A673 (cell line): ENCODE measurements around the gene ANO3. TPM values are rescaled to one million over a fixed set of nuclear protein-coding genes. Genes with fewer than 3 reads are reported as not detected.

Experiments
- BruUV-seq: library from RNA; stranded (reverse); fragments of 400-500 nt; replicated peaks from 2 replicates; lab custom pipeline; 2021; lab: Mats Ljungman, UMichigan
- CTCF ChIA-PET: fragments of 300-600 bp; sonication (Branson Sonifier 250); formaldehyde crosslinking; loops from one replicate; lab custom pipeline; 2022; ENCODE audit warnings: antibody characterized with exemption; lab: Charles Lee
- POLR2A ChIA-PET: fragments of 300-600 bp; sonication (Branson Sonifier 250); formaldehyde crosslinking; loops from one replicate; lab custom pipeline; 2022; ENCODE audit warnings: antibody characterized with exemption; ENCODE audit not compliant: low non-redundant PET; lab: Charles Lee
- DNase-seq: peaks from one replicate; pipeline ENCODE4 v3.0.0-alpha.2; 2015; ENCODE audit warnings: low spot score
- H3K27ac ChIP-seq: fragments of 200-600 bp; sonication (generic); 2 replicates; pipeline ENCODE4 v1.5.1; 2016; ENCODE audit warnings: mixed run types, low read depth, mild to moderate bottlenecking, mixed read lengths, antibody characterized with exemption, low read length; ENCODE audit not compliant: poor library complexity, severe bottlenecking
- H3K27me3 ChIP-seq: fragments of 200-600 bp; sonication (generic); replicated peaks from 2 replicates; pipeline ENCODE4 v1.6.1; 2017; ENCODE audit warnings: mixed run types, low read depth, mild to moderate bottlenecking, mixed read lengths, antibody characterized with exemption, low read length; ENCODE audit not compliant: insufficient read depth, poor library complexity
- H3K36me3 ChIP-seq: fragments of 200-600 bp; sonication (generic); 2 replicates; pipeline ENCODE4 v1.6.1; 2016; ENCODE audit warnings: mixed run types, mild to moderate bottlenecking, mixed read lengths, antibody characterized with exemption, low read length; ENCODE audit not compliant: insufficient read depth, poor library complexity, severe bottlenecking
- H3K4me1 ChIP-seq: fragments of 200-600 bp; sonication (generic); 2 replicates; pipeline ENCODE4 v1.6.1; 2017; ENCODE audit warnings: mixed run types, mild to moderate bottlenecking, mixed read lengths, antibody characterized with exemption, low read length; ENCODE audit not compliant: insufficient read depth, poor library complexity, severe bottlenecking
- H3K4me3 ChIP-seq: fragments of 200-600 bp; sonication (generic); 2 replicates; pipeline ENCODE4 v1.5.1; 2016; ENCODE audit warnings: low read depth, mixed run types, mild to moderate bottlenecking, mixed read lengths, low read length; ENCODE audit not compliant: poor library complexity, severe bottlenecking
- H3K9me3 ChIP-seq: fragments of 200-600 bp; sonication (generic); 2 replicates; pipeline ENCODE4 v1.6.1; 2016; ENCODE audit warnings: mixed run types, low read depth, mild to moderate bottlenecking, mixed read lengths, antibody characterized with exemption, low read length; ENCODE audit not compliant: poor library complexity, severe bottlenecking
- CTCF ChIP-seq: fragments of 300-800, 200-600 bp; sonication (generic); conservative IDR thresholded peaks from 2 replicates; pipeline ENCODE4 v1.5.1; 2017; ENCODE audit warnings: low read depth, mild to moderate bottlenecking, antibody characterized with exemption, low read length, moderate library complexity, mixed read lengths
- EZH2 ChIP-seq: fragments of 200-600 bp; sonication (generic); IDR thresholded peaks from 2 replicates; pipeline ENCODE4 v1.6.1; 2017; ENCODE audit warnings: borderline replicate concordance, low read depth, mild to moderate bottlenecking, mixed read lengths, antibody characterized with exemption, low read length; ENCODE audit not compliant: poor library complexity, severe bottlenecking
- intact Hi-C: fragments of 100-400 bp; cut with micrococcal nuclease; formaldehyde crosslinking; loops from one replicate; pipeline ENCODE4 v1.10.0; 2022; ENCODE audit not compliant: unreplicated experiment
- total RNA-seq: library from RNA; stranded (reverse); gene quantifications from 2 replicates; pipeline ENCODE4 v1.2.3, GENCODE V29; 2021

Gene ANO3
- total RNA-seq, 1 experiment from 2014 or later = not detected

GRCh38 chr11:26556582-26556981 lies 224.7 kb downstream of the ANO3 start:
- DNase-seq = no peak
- no peaks in the 10 kb centered on the region for H3K36me3 ChIP-seq
- ChIA-PET CTCF (no interaction called here), POLR2A (no interaction called here)
- H3K4me3 ChIP-seq = no peak overlapping the region
- no peak overlapping the region for H3K27ac ChIP-seq
- TF ChIP-seq EZH2 (no peak), CTCF (no peak)
- H3K4me1 ChIP-seq = peaks cover 15% of the 10 kb centered on the region
- no peaks in the 10 kb centered on the region for H3K9me3 ChIP-seq
- intact Hi-C loops = no loop called here
- peaks cover 88% of the 10 kb centered on the region for H3K27me3 ChIP-seq
- no TSS peak for BruUV-seq

GRCh38 chr11:26557666-26558065 lies 225.7 kb downstream of the ANO3 start:
- intact Hi-C loops = loop anchor here (1.0 kb wide), 1 partner anchor 61 kb away; no protein-coding TSS in a partner anchor
- DNase-seq = peak; percentile 57
- Histone ChIP-seq H3K9me3 (no peaks in the 10 kb centered on the region), H3K4me1 (peaks cover 15% of the 10 kb centered on the region), H3K27ac (no peak overlapping the region), H3K4me3 (no peak overlapping the region), H3K27me3 (peaks cover 88% of the 10 kb centered on the region), H3K36me3 (no peaks in the 10 kb centered on the region)
- TF ChIP-seq CTCF = no peak
- BruUV-seq = no TSS peak
- ChIA-PET CTCF (interaction anchor here (0.5 kb wide), 1 partner anchor 928 kb away, joined by 3 read pairs; no protein-coding TSS in a partner anchor), POLR2A (no interaction called here)

- CTCF ChIA-PET = no interaction called here
- intact Hi-C loops = loop anchor here (1.0 kb wide), 1 partner anchor 60 kb away; no protein-coding TSS in a partner anchor
Observed at GRCh38 chr11:26558190-26558589, 226.3 kb downstream of the ANO3 start.

More at GRCh38 chr11:26558190-26558589, 226.3 kb downstream of the ANO3 start:
- Histone ChIP-seq H3K4me3 (no peak overlapping the region), H3K27ac (no peak overlapping the region), H3K36me3 (no peaks in the 10 kb centered on the region), H3K9me3 (no peaks in the 10 kb centered on the region), H3K4me1 (peaks cover 15% of the 10 kb centered on the region), H3K27me3 (peaks cover 88% of the 10 kb centered on the region)
- no peak for TF ChIP-seq EZH2
- no peak for TF ChIP-seq CTCF
- POLR2A ChIA-PET = no interaction called here
- DNase-seq = peak; percentile 90
- no TSS peak for BruUV-seq
